ENCODE measurements around the gene ZNF763. TPM values are rescaled to one million over a fixed set of nuclear protein-coding genes. Genes with fewer than 3 reads are reported as not detected.
"Not testable (repeated sequence)": the region's sequence is repeated elsewhere in the genome, so short reads cannot be mapped to it uniquely, and the experiment has no call there.

ZNF763 gene
- total RNA-seq, 1 donor from 2014 or later, result 0.79 TPM

- Histone ChIP-seq H3K27me3 (ENCODE audit: control insufficient read depth, insufficient read depth, low read length) (no peaks in the 10 kb centered on the region), H3K4me3 (ENCODE audit: low read depth, low read length) (no peak overlapping the region), H3K36me3 (ENCODE audit: control insufficient read depth, insufficient read depth, low read length) (no peaks in the 10 kb centered on the region)
- TF ChIP-seq, protein P1, sequence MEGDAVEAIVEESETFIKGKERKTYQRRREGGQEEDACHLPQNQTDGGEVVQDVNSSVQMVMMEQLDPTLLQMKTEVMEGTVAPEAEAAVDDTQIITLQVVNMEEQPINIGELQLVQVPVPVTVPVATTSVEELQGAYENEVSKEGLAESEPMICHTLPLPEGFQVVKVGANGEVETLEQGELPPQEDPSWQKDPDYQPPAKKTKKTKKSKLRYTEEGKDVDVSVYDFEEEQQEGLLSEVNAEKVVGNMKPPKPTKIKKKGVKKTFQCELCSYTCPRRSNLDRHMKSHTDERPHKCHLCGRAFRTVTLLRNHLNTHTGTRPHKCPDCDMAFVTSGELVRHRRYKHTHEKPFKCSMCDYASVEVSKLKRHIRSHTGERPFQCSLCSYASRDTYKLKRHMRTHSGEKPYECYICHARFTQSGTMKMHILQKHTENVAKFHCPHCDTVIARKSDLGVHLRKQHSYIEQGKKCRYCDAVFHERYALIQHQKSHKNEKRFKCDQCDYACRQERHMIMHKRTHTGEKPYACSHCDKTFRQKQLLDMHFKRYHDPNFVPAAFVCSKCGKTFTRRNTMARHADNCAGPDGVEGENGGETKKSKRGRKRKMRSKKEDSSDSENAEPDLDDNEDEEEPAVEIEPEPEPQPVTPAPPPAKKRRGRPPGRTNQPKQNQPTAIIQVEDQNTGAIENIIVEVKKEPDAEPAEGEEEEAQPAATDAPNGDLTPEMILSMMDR (IDR thresholded peaks at IDR 0.05; ENCODE audit: insufficient read depth, low read length, severe bottlenecking), result no peak
- FAIRE-seq (no peak), DNase-seq (ENCODE audit: low read depth) (no peak)
These were observed 14.7 kb downstream of the ZNF763 start for GRCh38 chr19:11979527-11979926.

DNA sequence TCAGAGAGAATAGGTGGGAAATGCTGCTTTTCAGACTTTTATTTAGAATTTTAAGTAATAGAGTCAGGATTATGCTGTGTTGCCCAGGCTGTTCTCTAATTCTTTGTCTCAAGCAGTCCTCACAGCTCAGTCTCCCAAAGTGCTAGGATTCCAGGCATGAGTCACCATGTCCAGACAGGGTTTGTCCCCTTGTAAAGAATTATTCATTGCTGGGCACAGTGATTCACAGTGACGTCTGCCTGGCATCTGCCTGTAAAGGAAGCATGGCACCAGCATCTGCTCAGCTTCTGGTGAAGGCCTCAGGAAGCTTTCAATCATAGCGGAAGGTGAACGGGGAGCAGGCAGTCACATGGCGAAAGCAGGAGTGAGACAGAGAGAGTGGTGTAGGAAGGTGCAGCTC, 17.7 kb downstream of the ZNF763 start:
- peak; percentile 23 for FAIRE-seq
- Histone ChIP-seq H3K4me3 (ENCODE audit: low read depth, low read length) (no peak overlapping the region), H3K36me3 (ENCODE audit: control insufficient read depth, insufficient read depth, low read length) (no peaks in the 10 kb centered on the region), H3K27me3 (ENCODE audit: control insufficient read depth, insufficient read depth, low read length) (no peaks in the 10 kb centered on the region)
- TF ChIP-seq, protein P1 (IDR thresholded peaks at IDR 0.05; ENCODE audit: insufficient read depth, low read length, severe bottlenecking), result no peak
- DNase-seq (ENCODE audit: low read depth), result peak; percentile 86

- TF ChIP-seq, protein P1 (IDR thresholded peaks at IDR 0.05; ENCODE audit: insufficient read depth, low read length, severe bottlenecking), result no peak
- Histone ChIP-seq H3K36me3 (ENCODE audit: control insufficient read depth, insufficient read depth, low read length) (no peaks in the 10 kb centered on the region), H3K27me3 (ENCODE audit: control insufficient read depth, insufficient read depth, low read length) (no peaks in the 10 kb centered on the region), H3K4me3 (ENCODE audit: low read depth, low read length) (no peak overlapping the region)
- FAIRE-seq, result no peak
- DNase-seq (ENCODE audit: low read depth), result no peak
These were observed 20.1 kb downstream of the ZNF763 start for GRCh38 chr19:11984986-11985385.

DNA sequence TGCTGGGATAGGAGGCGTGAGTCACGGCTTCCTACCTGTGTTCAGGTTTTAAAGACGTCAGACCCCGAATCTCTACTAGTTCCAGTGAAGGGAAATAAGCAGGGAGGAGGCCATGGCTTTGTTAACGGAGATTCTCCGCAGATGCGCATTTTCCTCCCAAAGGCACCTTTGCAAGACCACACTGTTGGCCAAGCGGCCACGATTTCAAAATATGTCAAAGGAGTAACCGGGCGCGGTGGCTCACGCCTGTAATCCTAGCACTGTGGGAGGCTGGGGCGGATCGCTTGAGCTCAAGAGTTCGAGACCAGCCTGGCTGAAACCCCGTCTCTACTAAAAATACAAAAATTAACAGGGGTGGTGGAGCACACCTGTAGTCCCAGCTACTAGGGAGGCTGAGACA, 21.9 kb downstream of the ZNF763 start:
- TF ChIP-seq, protein P1 (IDR thresholded peaks at IDR 0.05; ENCODE audit: insufficient read depth, low read length, severe bottlenecking), result no peak
- DNase-seq (ENCODE audit: low read depth) (no peak), FAIRE-seq (no peak)
- Histone ChIP-seq H3K4me3 (ENCODE audit: low read depth, low read length) (no peak overlapping the region), H3K27me3 (ENCODE audit: control insufficient read depth, insufficient read depth, low read length) (no peaks in the 10 kb centered on the region), H3K36me3 (ENCODE audit: control insufficient read depth, insufficient read depth, low read length) (no peaks in the 10 kb centered on the region)

GRCh38 chr19:11987405-11988281, 22.8 kb downstream of the ZNF763 start:
- Histone ChIP-seq H3K36me3 (ENCODE audit: control insufficient read depth, insufficient read depth, low read length) (no peaks in the 10 kb centered on the region), H3K27me3 (ENCODE audit: control insufficient read depth, insufficient read depth, low read length) (no peaks in the 10 kb centered on the region), H3K4me3 (ENCODE audit: low read depth, low read length) (peak overlapping the region; percentile 91)
- no peak for FAIRE-seq
- TF ChIP-seq, protein P1 (IDR thresholded peaks at IDR 0.05; ENCODE audit: insufficient read depth, low read length, severe bottlenecking), result no peak
- DNase-seq (ENCODE audit: low read depth), result peak; percentile 85

- TF ChIP-seq, protein P1 (IDR thresholded peaks at IDR 0.05; ENCODE audit: insufficient read depth, low read length, severe bottlenecking), result no peak
These were observed 24.2 kb downstream of the ZNF763 start for GRCh38 chr19:11989112-11989456.

DNA sequence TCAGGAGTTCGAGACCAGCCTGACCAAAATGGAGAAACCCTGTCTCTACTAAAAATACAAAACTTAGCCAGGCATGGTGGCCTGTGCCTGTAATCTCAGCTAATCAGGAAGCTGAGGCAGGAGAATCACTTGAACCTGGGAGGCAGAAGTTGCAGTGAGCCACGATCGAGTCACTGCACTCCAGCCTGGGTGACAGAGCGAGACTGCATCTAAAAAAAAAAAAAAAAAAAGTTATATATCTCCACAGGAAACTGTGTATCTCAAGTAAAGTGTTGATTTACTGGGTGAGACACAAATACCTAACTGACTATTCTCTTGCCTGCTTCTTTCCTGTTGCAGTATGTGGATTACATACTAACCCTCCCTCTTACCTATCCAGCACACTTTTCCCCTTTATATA, 27.1 kb downstream of the ZNF763 start:
- FAIRE-seq; H3K27me3 ChIP-seq (ENCODE audit: control insufficient read depth, insufficient read depth, low read length); H3K4me3 ChIP-seq (ENCODE audit: low read depth, low read length); H3K36me3 ChIP-seq (ENCODE audit: control insufficient read depth, insufficient read depth, low read length): not testable (repeated sequence)
- peak; percentile 34 for DNase-seq (ENCODE audit: low read depth)

More at GRCh38 chr19:11989112-11989456, 24.2 kb downstream of the ZNF763 start:
- Histone ChIP-seq H3K36me3 (ENCODE audit: control insufficient read depth, insufficient read depth, low read length) (no peaks in the 10 kb centered on the region), H3K27me3 (ENCODE audit: control insufficient read depth, insufficient read depth, low read length) (no peaks in the 10 kb centered on the region), H3K4me3 (ENCODE audit: low read depth, low read length) (no peak overlapping the region)
- no peak for DNase-seq (ENCODE audit: low read depth)
- no peak for FAIRE-seq
